Measurements from ENCODE around the gene SIL1. TPM values are rescaled to one million over a fixed set of nuclear protein-coding genes. Genes with fewer than 3 reads are reported as not detected.

SIL1 gene
- total and polyA plus RNA-seq, 2 donors (not counting 3 experiments of a cell fraction or from before 2014, with no cell fraction given) = 47.6 to 67.2 TPM

DNA sequence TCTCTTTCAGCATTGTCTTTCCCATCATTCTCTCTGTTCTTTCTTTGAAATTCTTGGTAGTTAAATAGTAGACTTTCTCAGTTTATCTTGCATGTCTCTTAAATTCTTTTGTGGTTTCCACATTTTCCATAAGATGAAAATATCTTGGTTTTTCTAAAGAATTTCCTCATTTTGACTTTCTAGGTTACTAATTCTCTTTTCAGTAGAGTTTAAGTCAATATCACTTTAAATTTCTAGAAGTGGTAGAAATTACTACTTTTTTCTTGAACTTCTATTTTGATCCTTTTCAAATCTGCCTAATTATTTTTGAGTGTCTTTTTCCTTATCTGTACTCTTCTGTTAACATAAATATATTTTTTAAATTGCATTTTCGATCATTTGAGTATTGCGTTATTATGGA, 299.4 kb downstream of the SIL1 start:
- H3K4me3 ChIP-seq (replicated peaks in 1 of 3; ENCODE audit: insufficient read depth in 1 of 3, low read depth in 1 of 3, low read length in 3 of 3) = no peak overlapping the region
- POLR2A ChIA-PET = no interaction called here
- peaks cover 2 to 4% of the 10 kb centered on the region in 2 experiments for H3K36me3 ChIP-seq (ENCODE audit: control insufficient read depth in 2 of 2, extremely low read depth in 1 of 2, insufficient read depth in 2 of 2, low read length in 2 of 2)
- intact Hi-C loops (cut with micrococcal nuclease) (no loop called here), dilution Hi-C loops (cut with MboI; ENCODE audit: extremely low pct_ligation_motif_present, low sequenced_read_pairs) (no loop called here)
- TF ChIP-seq MYC (IDR thresholded peaks at IDR 0.05; ENCODE audit: low read depth, low read length) = no peak
- TF ChIP-seq, protein P1, sequence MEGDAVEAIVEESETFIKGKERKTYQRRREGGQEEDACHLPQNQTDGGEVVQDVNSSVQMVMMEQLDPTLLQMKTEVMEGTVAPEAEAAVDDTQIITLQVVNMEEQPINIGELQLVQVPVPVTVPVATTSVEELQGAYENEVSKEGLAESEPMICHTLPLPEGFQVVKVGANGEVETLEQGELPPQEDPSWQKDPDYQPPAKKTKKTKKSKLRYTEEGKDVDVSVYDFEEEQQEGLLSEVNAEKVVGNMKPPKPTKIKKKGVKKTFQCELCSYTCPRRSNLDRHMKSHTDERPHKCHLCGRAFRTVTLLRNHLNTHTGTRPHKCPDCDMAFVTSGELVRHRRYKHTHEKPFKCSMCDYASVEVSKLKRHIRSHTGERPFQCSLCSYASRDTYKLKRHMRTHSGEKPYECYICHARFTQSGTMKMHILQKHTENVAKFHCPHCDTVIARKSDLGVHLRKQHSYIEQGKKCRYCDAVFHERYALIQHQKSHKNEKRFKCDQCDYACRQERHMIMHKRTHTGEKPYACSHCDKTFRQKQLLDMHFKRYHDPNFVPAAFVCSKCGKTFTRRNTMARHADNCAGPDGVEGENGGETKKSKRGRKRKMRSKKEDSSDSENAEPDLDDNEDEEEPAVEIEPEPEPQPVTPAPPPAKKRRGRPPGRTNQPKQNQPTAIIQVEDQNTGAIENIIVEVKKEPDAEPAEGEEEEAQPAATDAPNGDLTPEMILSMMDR (IDR thresholded peaks at IDR 0.05; ENCODE audit: extremely low read depth in 1 of 2, insufficient read depth in 1 of 2, low read depth in 1 of 2, low read length in 2 of 2) = no peak
- no peak for TF ChIP-seq POLR2A (IDR thresholded peaks at IDR 0.05; ENCODE audit: low read depth, low read length)
- no peak for TF ChIP-seq FOS (IDR thresholded peaks at IDR 0.05; ENCODE audit: borderline replicate concordance, insufficient read depth, low read length)
- TF ChIP-seq EZH2 (IDR thresholded peaks at IDR 0.05; ENCODE audit: borderline replicate concordance, low read depth, low read length, severe bottlenecking) = no peak
- no peak for TF ChIP-seq POLR2AphosphoS5 (IDR thresholded peaks at IDR 0.05; ENCODE audit: insufficient read depth, low read depth, low read length)
- TF ChIP-seq, protein P2, sequence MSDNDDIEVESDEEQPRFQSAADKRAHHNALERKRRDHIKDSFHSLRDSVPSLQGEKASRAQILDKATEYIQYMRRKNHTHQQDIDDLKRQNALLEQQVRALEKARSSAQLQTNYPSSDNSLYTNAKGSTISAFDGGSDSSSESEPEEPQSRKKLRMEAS (IDR thresholded peaks at IDR 0.05; ENCODE audit: insufficient read depth, insufficient read length) = no peak
- TF ChIP-seq GATA2 (IDR thresholded peaks at IDR 0.05; ENCODE audit: insufficient read depth, insufficient read length, low read depth, low read length) = no peak
- TF ChIP-seq JUN (IDR thresholded peaks at IDR 0.05; ENCODE audit: borderline replicate concordance, insufficient read depth, insufficient read length, low read depth) = no peak
- no peak overlapping the region for H3K4me2 ChIP-seq (ENCODE audit: insufficient read depth, low read length)
- peaks cover 46% of the 10 kb centered on the region for H3K4me1 ChIP-seq (ENCODE audit: control insufficient read depth, extremely low read depth, insufficient read depth, low read length)
- H2AFZ ChIP-seq (ENCODE audit: low read depth, low read length) = no peak overlapping the region
- H3K9ac ChIP-seq (replicated peaks; ENCODE audit: extremely low read depth, insufficient read depth, low read length) = no peak overlapping the region
- H3K79me2 ChIP-seq (ENCODE audit: control insufficient read depth, insufficient read depth, low read length) = peaks cover 5% of the 10 kb centered on the region
- CTCF ChIA-PET = no interaction called here
- no peaks in the 10 kb centered on the region for H3K9me1 ChIP-seq (replicated peaks; ENCODE audit: control insufficient read depth, extremely low read depth, insufficient read depth, low read length)
- no peak for DNase-seq (ENCODE audit: low read depth, low spot score)
- no peaks in the 10 kb centered on the region for H3K27me3 ChIP-seq (ENCODE audit: control insufficient read depth in 2 of 2, insufficient read depth in 2 of 2, low read length in 2 of 2)
- H4K20me1 ChIP-seq (replicated peaks; ENCODE audit: control insufficient read depth, extremely low read depth, insufficient read depth, low read length) = peaks cover 4% of the 10 kb centered on the region
- no peak overlapping the region for H3K27ac ChIP-seq (ENCODE audit: insufficient read depth, low read depth, low read length)
- BruUV-seq (replicated peaks) = no TSS peak
- no peak for FAIRE-seq
- no peaks in the 10 kb centered on the region for H3K9me3 ChIP-seq (replicated peaks; ENCODE audit: control insufficient read depth, insufficient read depth, low read length)
